ENCODE measurements around the gene DOCK8.

DNA sequence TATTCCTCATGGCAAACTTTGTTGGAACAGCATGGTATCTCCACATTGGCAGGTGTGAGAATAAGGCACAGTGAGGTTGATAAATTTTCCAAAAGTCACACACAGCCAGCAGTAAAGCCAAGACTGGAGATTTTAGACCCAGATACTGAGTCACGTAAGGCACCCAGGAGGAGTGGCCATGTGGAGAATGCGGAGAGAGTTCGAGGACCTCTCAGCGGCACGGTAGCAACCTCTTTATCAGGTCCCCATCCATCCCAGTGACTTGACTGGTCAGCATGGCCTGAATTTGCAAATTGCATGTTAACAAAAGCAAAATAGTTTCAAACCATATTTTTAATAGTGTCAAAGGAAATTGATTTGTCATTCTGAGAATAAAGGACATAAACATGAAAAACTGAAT lies 183.4 kb downstream of the DOCK8 start:
- TF ChIP-seq, protein P1, sequence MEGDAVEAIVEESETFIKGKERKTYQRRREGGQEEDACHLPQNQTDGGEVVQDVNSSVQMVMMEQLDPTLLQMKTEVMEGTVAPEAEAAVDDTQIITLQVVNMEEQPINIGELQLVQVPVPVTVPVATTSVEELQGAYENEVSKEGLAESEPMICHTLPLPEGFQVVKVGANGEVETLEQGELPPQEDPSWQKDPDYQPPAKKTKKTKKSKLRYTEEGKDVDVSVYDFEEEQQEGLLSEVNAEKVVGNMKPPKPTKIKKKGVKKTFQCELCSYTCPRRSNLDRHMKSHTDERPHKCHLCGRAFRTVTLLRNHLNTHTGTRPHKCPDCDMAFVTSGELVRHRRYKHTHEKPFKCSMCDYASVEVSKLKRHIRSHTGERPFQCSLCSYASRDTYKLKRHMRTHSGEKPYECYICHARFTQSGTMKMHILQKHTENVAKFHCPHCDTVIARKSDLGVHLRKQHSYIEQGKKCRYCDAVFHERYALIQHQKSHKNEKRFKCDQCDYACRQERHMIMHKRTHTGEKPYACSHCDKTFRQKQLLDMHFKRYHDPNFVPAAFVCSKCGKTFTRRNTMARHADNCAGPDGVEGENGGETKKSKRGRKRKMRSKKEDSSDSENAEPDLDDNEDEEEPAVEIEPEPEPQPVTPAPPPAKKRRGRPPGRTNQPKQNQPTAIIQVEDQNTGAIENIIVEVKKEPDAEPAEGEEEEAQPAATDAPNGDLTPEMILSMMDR (conservative IDR thresholded peaks at IDR 0.05; ENCODE audit: low read depth in 2 of 2), result no peak
- TF ChIP-seq EZH2phosphoT487 (IDR thresholded peaks at IDR 0.05; ENCODE audit: unreplicated experiment), result no peak

Measured in GM23338 (cell line).